DMS 273 (cell line): Measurements from ENCODE around the gene PSAP.

Source experiments
- DNase-seq: peaks from one replicate; lab custom pipeline; 2025; ENCODE audit not compliant: unreplicated experiment; lab: John Stamatoyannopoulos, UW

Gene PSAP

DNA sequence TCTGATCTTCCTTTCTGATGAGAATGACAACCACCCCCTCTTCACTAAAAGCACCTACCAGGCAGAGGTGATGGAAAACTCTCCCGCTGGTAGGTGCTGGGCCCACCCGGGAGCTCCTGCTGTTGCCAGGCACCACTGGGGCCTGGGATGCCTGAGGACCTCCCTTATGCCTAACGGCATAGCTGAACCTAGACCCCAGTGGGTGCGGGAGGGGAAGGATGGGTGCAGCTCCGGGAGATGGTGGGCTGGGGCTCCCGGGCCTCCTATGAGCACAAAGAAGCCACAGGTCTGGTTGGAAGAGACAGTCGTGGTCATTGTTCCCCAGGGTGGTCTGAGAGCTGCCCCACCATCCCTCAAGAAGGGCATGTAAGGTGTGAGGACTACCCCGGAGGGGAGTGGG, 62.1 kb downstream of the PSAP start:
- DNase-seq: no peak

DNA sequence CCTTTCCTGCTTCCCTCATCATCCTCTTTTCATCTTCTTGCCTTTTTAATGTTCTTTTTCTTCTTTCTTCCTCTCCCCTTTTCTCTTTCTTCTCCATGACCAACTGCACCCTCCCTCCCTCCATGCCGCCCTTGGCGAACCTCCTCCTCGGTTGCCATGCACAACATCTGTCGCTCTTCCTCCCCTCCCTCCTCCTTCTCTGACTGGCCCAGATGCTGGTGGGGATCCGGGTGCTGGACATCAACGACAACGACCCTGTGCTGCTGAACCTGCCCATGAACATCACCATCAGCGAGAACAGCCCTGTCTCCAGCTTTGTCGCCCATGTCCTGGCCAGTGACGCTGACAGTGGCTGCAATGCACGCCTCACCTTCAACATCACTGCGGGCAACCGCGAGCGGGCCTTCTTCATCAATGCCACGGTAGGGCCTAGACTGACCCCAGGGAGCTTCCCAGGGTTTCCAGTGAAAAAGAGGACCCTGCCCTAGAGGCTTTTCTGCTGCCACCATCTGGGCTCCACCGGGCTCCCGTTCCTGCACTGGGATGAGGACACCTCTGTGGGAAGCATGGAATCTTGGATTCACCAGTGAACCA, 66.3 kb downstream of the PSAP start:
- DNase-seq: no peak

DNA sequence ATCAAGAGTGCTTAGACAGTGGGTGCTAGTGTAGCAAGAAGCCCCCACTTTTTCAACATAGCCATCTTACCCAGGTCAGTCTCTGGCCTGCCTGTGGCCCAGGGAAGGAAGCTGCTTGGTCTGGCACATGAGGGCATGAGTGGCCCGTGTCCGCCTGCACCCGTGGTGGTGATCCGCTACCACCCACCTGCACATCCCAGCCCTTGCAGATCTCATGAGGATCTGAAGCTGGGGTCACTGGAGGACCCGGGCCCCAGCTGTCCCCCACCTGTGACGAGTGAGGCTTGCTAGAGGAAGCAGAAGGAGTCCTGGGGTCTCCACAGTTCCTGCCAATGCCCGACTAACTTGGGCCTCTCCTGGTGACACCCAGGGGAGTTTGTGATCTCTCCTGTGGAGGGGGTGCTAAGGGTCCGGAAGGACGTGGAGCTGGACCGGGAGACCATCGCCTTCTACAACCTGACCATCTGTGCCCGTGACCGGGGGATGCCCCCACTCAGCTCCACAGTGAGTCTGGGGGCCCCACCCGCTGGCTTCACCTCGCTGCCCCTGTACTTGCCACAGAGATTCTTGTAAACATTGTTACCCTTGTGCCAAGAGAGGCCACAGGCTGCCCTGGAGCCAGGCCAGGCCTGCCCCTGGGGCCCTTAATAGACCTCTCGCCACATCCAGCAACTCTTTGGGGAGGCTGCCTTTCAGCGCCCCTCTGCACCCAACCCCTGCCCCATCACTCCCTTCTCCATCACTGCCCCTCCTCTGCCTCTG, 67.0 kb downstream of the PSAP start:
- no peak for DNase-seq

DNA sequence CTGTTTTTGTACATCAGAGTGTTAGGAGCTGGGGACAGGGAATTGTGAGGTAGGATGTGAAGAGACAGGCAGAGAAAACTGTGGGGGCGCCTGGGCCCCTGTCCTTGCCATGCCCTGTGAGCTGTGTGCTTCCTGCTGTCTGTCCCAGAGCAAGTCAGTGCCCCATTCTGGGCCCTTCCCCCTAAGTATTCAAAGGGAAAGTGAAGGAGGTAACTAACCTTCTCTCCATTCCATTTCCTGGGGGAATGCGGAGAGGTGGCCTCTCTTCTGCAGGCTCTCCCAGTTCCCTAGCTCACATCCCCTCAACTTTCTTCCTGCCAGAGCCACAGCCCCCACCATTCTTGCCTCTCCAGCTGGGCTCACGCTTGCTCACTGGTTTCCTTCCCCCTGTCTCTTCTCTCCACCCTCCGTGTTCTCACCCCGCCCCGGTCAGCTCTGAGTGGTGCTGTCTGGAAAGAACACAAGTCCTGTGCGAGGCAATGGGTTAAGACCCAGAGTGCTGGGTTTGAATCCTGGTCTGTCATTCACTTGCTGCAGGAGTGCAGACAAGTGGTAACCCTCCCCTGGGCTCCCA, 68.0 kb downstream of the PSAP start:
- DNase-seq: no peak

DNA sequence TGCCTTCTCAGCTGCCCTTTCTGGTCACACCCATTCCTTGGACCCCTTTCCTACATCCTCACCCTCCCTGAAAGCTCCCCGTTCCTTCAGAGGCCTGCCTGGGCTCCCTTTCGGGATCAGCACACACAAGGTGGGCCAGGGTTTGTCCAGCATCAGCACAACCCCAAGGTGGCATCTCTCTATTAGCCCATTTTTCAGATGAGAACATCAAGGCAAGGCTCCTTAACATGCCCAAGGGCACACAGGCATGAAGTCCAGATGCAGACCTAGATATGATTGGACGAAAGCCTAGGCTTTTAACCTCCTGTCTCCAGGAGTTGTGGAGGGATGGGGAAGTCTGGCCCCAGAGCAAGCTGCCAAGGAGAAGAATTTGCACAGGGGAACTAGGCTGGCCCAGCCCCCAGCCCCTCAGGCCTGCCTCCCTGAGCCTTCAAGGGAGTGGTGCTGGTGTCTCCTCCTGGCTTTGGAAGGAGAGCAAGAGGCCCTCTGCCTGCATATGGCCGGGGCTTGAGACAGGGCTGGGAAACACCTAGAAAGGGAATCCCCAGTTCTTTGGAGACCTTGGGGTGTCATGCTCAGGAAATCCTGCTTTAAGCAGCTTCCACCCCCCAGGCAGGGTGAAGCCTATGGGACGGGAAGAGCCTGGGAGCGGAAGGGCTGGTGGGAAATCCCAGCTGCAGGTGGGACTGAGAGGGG, 68.7 kb downstream of the PSAP start:
- no peak for DNase-seq

DNA sequence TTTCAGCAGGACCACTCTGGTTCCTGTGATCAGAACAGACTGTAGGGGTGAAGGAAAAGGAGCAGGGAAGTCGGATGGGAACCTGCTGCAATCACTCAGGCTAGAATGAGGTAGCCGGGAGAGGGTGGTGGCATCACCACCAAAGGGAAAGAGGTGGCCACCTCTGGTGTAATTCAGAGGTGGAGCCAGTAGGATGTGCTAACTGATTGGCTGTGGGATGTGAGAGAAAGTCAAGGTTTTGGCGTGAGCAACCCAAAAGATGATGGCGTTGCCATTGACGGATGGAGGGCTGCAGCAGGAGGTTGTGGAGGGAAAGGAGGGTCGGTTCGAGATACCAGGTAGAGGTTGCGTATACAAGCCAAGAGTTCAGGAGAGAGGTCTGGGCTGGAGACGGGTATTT, 70.3 kb downstream of the PSAP start:
- DNase-seq: no peak

DNA sequence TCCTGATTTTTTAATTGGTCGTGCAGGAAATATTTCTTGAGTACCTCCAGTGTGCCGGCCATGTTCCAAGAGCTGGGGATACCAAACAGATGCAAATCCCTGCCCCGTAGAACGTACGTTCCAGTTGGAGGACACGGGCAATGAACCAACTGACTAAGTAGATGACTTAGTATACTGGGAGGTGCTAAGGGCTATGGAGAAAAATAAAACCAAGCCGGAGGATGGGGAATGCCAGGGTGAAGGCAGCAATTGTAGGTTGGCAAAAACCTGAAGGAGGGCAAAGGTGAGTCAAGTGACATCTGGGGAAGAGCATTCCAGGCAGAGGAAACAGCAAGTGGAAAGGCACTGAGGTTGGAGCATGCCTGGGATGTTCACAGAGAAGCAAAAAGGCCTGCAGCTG, 70.9 kb downstream of the PSAP start:
- DNase-seq: no peak

DNA sequence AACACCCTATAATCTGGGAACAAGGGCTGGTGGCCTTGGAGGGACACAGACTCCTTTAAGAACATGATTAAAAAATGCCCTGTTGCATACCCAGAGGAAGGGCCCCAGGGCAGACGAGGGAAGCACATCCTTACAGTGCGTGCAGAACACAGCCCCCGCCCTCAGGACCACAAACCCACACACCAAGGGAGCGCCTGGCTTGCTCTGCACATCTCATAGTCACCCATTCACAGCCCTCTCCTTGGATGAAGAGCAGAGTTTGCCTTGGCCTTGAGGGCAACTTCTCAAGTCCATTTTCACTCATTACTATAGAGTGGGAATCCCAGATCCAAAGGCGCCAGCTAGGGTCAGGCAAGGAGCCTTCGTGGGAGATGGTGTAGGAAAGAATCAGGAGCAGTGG, 71.4 kb downstream of the PSAP start:
- DNase-seq: no peak

DNA sequence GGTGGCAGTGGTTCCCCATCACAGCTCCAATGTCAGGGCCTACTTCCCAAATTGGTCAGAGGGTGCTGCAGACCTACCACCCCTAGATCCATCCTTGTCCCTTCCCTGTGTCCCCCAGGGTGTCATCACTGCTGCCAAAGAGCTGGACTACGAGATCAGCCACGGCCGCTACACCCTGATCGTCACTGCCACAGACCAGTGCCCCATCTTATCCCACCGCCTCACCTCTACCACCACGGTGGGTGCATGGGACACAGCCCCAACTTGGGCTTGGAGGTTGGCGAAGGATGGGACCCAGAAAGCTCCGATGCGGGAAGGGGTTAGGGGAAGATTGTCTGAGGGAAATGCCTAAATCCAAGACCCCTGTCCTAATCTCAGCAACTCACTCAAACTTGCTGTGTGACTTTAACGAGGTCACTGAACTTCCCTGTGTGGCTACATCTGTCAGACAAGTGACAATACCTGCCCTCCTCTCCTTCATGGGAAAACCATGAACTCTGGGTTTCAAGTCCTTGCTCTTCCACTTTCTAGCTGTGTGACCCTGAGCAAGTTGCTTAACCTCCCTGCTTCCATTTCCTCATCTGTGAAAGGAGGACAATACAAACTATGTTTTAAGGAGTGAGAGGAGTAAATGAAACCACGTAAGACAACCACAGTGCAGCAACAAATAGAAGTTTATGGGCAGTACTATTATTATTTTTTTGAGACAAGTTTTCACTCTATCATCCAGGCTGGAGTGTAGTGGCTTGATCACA, 72.8 kb downstream of the PSAP start:
- no peak for DNase-seq

DNA sequence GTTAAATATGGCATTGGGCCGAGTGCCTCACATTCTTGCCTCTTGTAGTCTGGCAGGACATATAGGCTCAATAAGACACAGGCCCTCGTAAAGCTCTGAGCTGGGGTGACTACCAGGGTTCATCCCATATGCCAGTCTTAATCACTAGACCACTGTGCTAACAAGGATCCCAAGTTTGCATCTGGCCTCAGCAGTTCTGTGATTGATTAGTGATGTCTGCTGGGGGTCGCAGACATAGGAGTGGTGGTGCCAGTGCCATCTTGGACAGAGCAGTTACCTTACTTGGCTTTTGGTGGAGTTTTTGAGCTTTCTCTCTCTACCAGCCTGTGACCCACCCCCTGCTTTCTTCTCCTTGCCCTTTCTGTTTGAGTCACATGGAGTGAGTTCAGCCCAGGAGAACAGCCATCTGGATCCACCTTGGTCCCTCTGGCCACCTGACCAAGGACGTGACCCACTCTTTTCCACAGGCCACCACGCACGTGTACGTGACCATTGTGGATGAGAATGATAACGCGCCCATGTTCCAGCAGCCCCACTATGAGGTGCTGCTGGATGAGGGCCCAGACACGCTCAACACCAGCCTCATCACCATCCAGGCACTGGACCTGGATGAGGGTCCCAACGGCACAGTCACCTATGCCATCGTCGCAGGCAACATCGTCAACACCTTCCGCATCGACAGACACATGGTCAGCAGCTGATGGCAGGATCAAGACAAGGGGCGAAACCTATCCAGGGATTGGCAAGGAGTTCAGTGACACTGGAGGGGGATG, 73.7 kb downstream of the PSAP start:
- DNase-seq: peak; percentile 19

DNA sequence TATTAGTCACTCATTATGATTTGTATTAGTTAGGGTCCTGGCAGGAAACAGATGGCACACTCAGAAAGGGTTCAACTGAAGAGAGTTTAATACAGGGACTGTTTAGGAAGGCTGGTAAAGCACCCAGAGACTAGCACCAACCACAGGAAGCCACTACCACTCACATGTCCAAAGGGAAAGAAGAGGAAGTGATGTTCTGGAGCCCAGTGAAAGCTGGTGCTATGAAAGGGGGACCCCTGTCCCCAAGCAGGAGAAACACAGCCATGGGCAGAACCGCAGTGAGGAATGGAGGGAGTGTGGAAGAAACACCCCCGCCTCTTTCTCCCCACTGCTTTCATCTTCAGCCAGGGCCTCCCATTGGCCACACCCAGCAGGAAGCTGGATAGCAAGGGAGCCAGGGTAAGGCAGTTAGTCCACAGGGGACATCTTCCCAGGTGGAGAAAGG, 74.5 kb downstream of the PSAP start:
- no peak for DNase-seq

DNA sequence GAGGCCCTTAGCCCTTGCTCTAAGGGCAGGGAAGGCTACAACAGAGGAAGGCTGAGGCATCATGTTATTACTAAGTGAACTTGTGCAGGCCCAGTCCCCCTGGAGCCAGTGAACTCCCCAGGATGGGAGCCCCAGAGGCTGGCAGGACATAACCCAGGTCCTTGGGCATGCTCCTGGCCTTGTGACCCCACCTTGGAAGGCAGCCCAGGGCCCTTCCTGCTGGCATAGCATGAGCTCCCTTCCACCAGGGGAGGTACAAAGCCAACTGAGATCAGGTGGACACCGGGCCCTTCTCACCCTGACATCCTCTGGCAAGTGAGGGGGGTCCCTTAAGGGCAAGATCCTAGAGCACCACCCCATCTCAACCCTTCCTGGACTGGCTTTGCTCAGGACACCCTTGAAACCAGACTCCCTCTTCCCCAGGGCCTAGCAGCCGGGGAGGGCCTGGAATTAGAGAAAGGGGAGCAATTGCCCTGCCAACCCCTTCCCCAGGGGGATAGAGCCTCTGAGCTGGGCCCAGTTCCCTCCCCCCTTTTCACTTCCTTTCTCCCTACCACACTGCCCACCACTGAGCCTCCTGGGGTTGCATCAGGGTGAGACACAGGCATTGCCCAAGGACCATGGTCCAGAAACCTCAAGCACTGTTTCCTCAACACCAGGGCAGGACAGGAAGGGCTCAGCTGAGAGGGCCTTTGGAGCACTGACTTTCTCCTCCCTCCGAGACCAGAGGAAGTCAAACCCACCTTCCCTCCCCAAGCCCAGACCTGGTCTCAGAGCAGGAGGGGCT, 75.9 kb downstream of the PSAP start:
- DNase-seq: no peak

DNA sequence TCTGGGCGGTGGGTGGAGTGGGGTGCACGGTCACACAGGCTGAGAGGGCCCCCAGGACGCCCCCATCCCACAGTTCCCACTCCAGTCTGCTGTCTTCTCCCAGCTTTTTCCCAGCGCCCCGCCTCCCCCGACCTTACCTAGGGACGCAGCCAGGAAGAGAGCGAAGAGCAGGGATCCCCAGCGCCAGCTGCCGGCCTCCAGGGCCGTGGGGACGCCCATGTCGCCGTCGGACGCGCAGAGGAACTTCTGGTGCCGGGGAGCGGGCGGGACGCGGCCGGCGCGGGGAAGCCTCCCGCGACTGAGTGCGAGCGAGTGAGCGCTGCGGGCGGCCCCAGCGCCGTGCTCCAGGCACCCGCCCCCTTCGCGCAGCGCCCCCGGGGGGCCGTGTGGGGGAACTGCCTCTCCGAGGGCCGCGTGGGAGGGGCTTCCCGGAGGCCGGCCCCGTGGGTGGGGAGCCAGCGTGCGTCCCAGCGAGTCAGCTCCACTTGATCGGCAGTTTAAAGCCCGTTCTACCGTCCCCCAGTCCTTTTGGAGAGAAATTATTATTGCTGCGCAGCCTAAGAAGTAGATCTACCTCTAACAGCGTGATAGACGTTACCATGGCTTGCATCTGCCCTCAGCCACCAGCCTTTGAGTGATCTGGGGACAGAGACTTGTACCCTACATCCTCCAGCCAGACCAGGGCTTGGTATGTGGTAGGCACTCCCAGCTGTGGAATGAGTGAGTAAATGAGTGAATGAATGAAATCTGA, 77.7 kb downstream of the PSAP start, which contains the start of gene VSIR:
Gene VSIR (minus strand): TSS at position 300 of the 751 bp plus-strand sequence. CDS start 81 bp downstream, at position 219.
- DNase-seq: peak; percentile 89

DNA sequence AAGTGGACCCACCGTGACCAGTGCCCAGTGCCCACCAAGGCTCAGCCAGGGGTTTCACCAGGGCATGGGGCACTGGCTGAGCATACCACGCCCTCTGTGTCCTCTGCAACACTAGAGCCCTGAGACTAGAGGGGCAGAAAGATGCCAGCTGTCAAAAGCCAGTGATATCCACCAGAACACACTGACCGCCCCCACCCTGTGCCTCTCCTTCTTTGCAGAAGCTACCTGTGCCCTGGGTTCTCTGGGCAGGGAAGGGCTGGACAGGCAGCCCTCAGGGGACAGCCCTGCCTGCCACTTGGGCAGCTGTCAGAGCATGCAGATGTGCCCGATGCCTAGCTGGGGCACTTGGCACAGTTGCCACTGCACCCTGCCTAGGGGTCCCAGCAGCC, 78.2 kb downstream of the PSAP start:
- DNase-seq: no peak

DNA sequence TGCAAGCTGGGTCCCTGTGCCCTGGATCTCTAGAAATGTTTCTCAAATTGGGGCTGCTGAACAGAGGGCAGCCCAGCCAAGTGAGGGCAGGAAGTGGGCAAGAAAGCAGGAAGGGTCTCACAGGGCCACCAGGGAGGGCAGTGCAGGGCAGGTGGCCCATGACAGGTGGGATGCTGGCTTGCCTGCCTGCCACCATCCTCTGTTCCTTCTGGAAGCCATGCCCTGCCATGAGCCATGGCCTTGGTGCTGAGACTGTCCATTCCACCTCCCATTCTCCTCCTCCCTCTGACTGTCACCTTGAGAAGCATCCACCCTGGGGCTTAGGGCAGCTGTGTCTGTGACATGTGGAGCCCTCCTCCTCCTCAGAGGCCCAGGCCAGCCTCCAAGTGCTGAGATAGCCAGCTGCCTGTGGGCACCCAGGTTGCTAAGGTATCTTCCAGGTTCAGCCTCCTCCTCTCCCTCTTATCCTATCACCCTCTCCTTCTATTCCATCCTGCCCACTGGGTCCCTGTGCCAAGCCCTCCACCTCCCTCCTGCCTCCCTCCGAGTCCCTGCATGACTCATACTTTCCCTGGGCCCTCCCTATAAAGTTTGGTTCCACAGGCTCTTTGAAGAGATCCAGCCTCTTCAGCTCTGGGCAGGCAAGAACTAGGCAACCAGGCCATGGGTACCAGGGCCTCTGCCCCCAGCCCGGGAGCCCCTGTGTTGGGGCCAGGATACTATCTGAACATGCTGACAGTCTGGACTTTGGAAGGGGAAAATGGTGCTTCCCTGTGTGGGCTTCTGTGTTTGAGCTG, 79.0 kb downstream of the PSAP start:
- peak; percentile 52 for DNase-seq

DNA sequence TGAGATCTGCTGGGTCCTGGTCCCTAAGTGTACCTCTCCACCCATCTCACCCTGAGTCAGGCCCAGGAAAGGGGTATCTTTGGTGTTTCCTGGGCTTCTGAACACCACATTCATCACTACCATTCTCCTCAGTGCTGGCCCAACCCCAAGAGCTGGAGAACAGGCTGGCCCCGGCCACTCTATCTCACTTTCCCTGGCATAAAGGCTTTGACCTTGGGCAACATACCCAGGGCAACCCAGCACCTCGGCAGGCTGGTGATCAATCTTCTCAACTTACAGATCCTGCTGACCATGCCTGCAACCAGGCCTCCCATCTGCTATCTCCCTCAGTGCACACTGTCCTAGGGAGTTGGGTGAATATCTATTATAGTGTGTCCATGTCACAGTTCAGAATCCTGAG, 79.8 kb downstream of the PSAP start:
- no peak for DNase-seq

DNA sequence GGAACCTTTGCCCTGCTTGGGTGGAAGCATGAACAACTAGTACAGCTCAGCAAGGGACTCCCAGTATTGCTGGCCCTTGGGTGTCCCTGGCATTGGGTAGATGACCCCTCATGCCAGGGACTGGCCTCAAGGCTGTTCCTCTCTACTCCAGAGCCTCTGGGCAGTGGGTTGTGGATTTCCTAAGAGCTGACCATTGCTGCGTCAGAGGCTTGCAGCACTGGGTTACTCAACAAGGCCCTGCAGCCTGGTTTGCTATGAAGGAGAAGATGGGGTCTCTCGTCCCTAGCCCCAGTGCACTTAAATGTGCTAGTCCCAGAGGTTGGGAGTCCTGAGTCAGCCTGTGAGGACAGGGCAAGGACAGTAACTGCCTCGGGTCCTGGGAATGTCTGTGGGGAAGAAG, 80.3 kb downstream of the PSAP start:
- no peak for DNase-seq

DNA sequence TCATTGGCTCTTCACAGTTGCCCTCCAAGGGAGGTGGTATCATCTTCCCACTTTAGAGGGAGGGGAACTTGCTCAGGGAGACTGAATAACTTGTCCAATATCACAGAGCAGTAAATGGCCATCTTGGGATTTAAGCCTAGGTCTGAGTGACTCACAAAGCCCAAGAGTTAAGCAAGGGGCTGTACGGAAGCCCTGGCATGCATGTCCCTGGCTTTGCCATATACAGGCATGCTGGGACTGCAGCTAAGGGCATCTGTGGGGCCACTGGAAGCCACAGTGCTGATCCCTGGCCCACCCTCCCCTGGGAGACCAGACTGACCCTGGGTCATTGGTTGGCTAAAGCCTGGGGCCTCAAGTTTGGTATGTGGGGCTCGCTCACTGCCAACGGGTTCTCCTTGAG, 80.8 kb downstream of the PSAP start:
- DNase-seq: no peak
